HL-60 (cell line): ENCODE measurements around the gene DDX6.

Experiments
- CTCF ChIP-seq: IDR thresholded peaks from one replicate; pipeline ENCODE4 v1.5.1; 2011; ENCODE audit warnings: low read length, control low read depth, inconsistent platforms; ENCODE audit not compliant: insufficient read depth
- GABPA ChIP-seq: IDR thresholded peaks from 2 replicates; pipeline ENCODE4 v1.6.1; 2012; ENCODE audit warnings: low read depth
- POLR2AphosphoS5 ChIP-seq: IDR thresholded peaks from 2 replicates; pipeline ENCODE4 v1.6.1; 2012; ENCODE audit warnings: low read depth
- SPI1 ChIP-seq: IDR thresholded peaks from 2 replicates; pipeline ENCODE4 v1.6.1; 2012; ENCODE audit warnings: low read depth, mild to moderate bottlenecking, borderline replicate concordance
- TF ChIP-seq, protein P1 (sequence below): IDR thresholded peaks from 2 replicates; pipeline ENCODE4 v1.6.1; 2012; ENCODE audit warnings: low read depth; ENCODE audit not compliant: insufficient replicate concordance

DNA sequence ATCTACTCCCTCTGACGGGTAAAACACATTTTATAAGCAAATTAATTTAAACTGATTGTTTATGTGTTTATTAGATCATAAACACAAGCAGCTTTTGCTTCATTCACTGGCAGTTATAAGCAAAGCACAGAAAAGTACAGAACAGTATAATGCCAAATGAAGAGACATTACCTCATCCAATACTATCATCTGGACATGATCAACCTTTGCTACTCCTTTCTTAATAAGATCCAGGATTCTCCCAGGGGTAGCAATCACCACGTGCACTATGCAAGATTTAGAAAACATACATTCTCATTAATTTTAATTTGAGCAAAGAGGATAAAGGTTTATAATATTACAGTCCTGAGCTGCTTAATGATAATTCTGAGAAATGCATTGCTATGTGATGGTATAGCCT lies 27.9 kb downstream of the DDX6 start:
- TF ChIP-seq CTCF (no peak), POLR2AphosphoS5 (no peak), SPI1 (no peak), GABPA (no peak)
- TF ChIP-seq, protein P1, sequence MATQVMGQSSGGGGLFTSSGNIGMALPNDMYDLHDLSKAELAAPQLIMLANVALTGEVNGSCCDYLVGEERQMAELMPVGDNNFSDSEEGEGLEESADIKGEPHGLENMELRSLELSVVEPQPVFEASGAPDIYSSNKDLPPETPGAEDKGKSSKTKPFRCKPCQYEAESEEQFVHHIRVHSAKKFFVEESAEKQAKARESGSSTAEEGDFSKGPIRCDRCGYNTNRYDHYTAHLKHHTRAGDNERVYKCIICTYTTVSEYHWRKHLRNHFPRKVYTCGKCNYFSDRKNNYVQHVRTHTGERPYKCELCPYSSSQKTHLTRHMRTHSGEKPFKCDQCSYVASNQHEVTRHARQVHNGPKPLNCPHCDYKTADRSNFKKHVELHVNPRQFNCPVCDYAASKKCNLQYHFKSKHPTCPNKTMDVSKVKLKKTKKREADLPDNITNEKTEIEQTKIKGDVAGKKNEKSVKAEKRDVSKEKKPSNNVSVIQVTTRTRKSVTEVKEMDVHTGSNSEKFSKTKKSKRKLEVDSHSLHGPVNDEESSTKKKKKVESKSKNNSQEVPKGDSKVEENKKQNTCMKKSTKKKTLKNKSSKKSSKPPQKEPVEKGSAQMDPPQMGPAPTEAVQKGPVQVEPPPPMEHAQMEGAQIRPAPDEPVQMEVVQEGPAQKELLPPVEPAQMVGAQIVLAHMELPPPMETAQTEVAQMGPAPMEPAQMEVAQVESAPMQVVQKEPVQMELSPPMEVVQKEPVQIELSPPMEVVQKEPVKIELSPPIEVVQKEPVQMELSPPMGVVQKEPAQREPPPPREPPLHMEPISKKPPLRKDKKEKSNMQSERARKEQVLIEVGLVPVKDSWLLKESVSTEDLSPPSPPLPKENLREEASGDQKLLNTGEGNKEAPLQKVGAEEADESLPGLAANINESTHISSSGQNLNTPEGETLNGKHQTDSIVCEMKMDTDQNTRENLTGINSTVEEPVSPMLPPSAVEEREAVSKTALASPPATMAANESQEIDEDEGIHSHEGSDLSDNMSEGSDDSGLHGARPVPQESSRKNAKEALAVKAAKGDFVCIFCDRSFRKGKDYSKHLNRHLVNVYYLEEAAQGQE: no peak
